Thoracic aorta (tissue), 2 donors: ENCODE measurements around the gene SLC35E4. TPM values are rescaled to one million over a fixed set of nuclear protein-coding genes. Genes with fewer than 3 reads are reported as not detected.

Experiments
- ATAC-seq: fragments of 150-250 bp; one replicate; pipeline ENCODE4 v1.8.0; 2017; ENCODE audit warnings: low read depth; ENCODE audit not compliant: insufficient number of reproducible peaks, low FRiP score
- DNase-seq: peaks from one replicate; pipeline ENCODE4 v3.0.0-alpha.2; 2020; ENCODE audit warnings: low spot score
- H3K27ac ChIP-seq, 2 donors: fragments of 200-600 bp; sonication (generic); 1 replicate in 1 of 2; 2 replicates in 1 of 2; pipeline ENCODE4 v1.5.1; 2016; ENCODE audit warnings: mild to moderate bottlenecking in 2 of 2, moderate library complexity in 2 of 2
- H3K27me3 ChIP-seq: fragments of 200-600 bp; sonication (generic); replicated peaks from 2 replicates; pipeline ENCODE4 v1.6.0; 2016; ENCODE audit warnings: mild to moderate bottlenecking; ENCODE audit not compliant: insufficient read depth
- H3K36me3 ChIP-seq: fragments of 200-600 bp; sonication (generic); one replicate; pipeline ENCODE4 v1.5.1; 2016
- H3K4me1 ChIP-seq, 2 donors: fragments of 200-600 bp; sonication (generic); 1 replicate in 1 of 2; 2 replicates in 1 of 2; pipeline versions ENCODE4 v1.5.1 to v1.6.0; 2016; ENCODE audit warnings: low read depth in 2 of 2, mild to moderate bottlenecking in 1 of 2; ENCODE audit not compliant: control insufficient read depth in 1 of 2
- H3K4me3 ChIP-seq: fragments of 200-600 bp; sonication (generic); 2 replicates; pipeline ENCODE4 v1.5.1; 2016; ENCODE audit warnings: mild to moderate bottlenecking
- H3K9me3 ChIP-seq: fragments of 200-600 bp; sonication (generic); 2 replicates; pipeline ENCODE4 v1.5.1; 2016
- total RNA-seq, 2 donors: library from RNA; depleted of rRNA; stranded (reverse); fragments of >200 nt; gene quantifications; one replicate each; pipeline versions ENCODE4 v1.1.0 to v1.2.3, GENCODE V29; 2016
- TF ChIP-seq, protein P1 (sequence below): fragments of 200-600 bp; sonication (generic); IDR thresholded peaks from one replicate; pipeline ENCODE4 v1.5.1; 2019; ENCODE audit warnings: antibody characterized with exemption

The SLC35E4 gene
- total RNA-seq, 2 donors from 2014 or later: 12.8 to 16.9 TPM

DNA sequence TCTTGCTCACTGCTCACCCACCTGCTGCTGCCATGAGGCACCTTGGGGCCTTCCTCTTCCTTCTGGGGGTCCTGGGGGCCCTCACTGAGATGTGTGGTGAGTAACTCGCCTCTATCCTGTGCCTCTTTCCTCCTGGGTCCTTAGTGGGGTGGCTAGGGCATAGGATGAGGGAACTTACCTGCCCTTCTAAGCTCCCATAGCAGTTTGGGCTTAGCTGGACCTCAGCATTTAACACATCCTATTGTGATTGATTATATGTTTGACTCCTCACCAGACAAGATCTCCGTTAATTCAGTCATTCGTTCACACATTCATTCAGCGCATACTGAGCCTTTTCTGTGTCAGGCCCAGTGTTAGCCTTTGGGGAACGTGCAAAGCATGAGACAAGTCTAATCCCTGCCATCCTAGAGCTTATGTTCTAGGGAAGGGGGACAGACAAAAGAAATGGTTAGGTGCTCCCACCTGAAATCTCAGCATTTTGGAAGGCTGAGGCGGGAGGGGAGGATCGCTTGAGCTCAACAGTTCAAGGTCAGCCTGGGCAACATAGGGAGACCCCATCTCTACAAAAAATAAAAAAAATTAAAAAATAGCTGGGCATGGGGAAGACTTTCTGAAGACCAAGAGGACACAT, 28.2 kb upstream of the SLC35E4 start:
- Histone ChIP-seq H3K4me3 (peak overlapping the region; percentile 79), H3K4me1 (peaks cover 9 to 26% of the 10 kb centered on the region in 2 donors), H3K27me3 (no peaks in the 10 kb centered on the region), H3K27ac (peak overlapping the region; percentile 28 to 35), H3K36me3 (no peaks in the 10 kb centered on the region), H3K9me3 (no peaks in the 10 kb centered on the region)
- DNase-seq: no peak
- TF ChIP-seq, protein P1, sequence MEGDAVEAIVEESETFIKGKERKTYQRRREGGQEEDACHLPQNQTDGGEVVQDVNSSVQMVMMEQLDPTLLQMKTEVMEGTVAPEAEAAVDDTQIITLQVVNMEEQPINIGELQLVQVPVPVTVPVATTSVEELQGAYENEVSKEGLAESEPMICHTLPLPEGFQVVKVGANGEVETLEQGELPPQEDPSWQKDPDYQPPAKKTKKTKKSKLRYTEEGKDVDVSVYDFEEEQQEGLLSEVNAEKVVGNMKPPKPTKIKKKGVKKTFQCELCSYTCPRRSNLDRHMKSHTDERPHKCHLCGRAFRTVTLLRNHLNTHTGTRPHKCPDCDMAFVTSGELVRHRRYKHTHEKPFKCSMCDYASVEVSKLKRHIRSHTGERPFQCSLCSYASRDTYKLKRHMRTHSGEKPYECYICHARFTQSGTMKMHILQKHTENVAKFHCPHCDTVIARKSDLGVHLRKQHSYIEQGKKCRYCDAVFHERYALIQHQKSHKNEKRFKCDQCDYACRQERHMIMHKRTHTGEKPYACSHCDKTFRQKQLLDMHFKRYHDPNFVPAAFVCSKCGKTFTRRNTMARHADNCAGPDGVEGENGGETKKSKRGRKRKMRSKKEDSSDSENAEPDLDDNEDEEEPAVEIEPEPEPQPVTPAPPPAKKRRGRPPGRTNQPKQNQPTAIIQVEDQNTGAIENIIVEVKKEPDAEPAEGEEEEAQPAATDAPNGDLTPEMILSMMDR: no peak
- ATAC-seq: no peak

DNA sequence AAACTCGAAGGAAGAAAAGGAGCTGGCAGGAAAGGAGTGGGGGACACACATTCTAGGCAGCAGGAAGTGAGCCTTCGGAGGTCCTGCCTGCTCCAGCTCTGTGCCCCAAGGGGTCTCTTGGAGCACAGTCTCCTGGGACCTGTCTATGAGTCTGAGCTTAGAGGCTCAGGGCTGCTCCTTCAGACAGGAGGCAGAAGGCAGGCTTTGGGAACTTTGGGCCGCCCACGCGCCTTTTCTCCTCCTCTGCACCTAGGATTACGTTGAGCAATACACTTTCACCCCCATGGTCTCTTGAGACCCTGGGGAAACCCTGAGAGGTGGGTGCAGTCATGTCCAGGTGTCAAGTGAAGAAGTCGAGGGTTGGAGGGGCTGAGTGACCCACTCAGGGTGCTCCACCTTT, 27.6 kb upstream of the SLC35E4 start:
- Histone ChIP-seq H3K36me3 (no peaks in the 10 kb centered on the region), H3K27ac (peak overlapping the region in 1 of 2 donors; percentile 35), H3K9me3 (no peaks in the 10 kb centered on the region), H3K4me3 (peak overlapping the region; percentile 79), H3K4me1 (peaks cover 9 to 26% of the 10 kb centered on the region in 2 donors), H3K27me3 (no peaks in the 10 kb centered on the region)
- ATAC-seq (no peak), DNase-seq (no peak)
- TF ChIP-seq, protein P1: no peak

- TF ChIP-seq, protein P1: no peak
- Histone ChIP-seq H3K9me3 (no peaks in the 10 kb centered on the region), H3K27ac (peak overlapping the region in 1 of 2 donors; percentile 22), H3K27me3 (no peaks in the 10 kb centered on the region), H3K4me1 (peaks cover 9 to 26% of the 10 kb centered on the region in 2 donors), H3K4me3 (no peak overlapping the region), H3K36me3 (no peaks in the 10 kb centered on the region)
- no peak for DNase-seq
- no peak for ATAC-seq
Measured at GRCh38 chr22:30609260-30610185, 26.1 kb upstream of the SLC35E4 start.

GRCh38 chr22:30610299-30610698, 25.3 kb upstream of the SLC35E4 start:
- Histone ChIP-seq H3K27me3 (no peaks in the 10 kb centered on the region), H3K36me3 (no peaks in the 10 kb centered on the region), H3K27ac (no peak overlapping the region), H3K9me3 (no peaks in the 10 kb centered on the region), H3K4me1 (peaks cover 9 to 26% of the 10 kb centered on the region in 2 donors), H3K4me3 (no peak overlapping the region)
- no peak for DNase-seq
- no peak for ATAC-seq
- TF ChIP-seq, protein P1: no peak

- no peaks in the 10 kb centered on the region for H3K9me3 ChIP-seq
- no peaks in the 10 kb centered on the region for H3K36me3 ChIP-seq
- no peak for DNase-seq
- no peak overlapping the region for H3K27ac ChIP-seq
- TF ChIP-seq, protein P1: no peak
- no peak overlapping the region for H3K4me3 ChIP-seq
- no peak for ATAC-seq
- H3K4me1 ChIP-seq: peaks cover 4 to 17% of the 10 kb centered on the region in 2 donors
- no peaks in the 10 kb centered on the region for H3K27me3 ChIP-seq
Measured at GRCh38 chr22:30611197-30611596, 24.4 kb upstream of the SLC35E4 start.
